Mesodermal cell (in vitro differentiated cells): ENCODE measurements around the gene TEX11.
"Not testable (repeated sequence)": the region's sequence is repeated elsewhere in the genome, so short reads cannot be mapped to it uniquely, and the experiment has no call there.

Experiments used
- H3K27ac ChIP-seq: 2 replicates; pipeline ENCODE4 v1.7.0; 2013; ENCODE audit warnings: mild to moderate bottlenecking, low read depth, low read length, moderate library complexity; ENCODE audit not compliant: severe bottlenecking
- H3K36me3 ChIP-seq: 2 replicates; pipeline ENCODE4 v1.7.1; 2013; ENCODE audit warnings: mild to moderate bottlenecking, low read length, moderate library complexity; ENCODE audit not compliant: control insufficient read depth, insufficient read depth
- H3K4me1 ChIP-seq: one replicate; pipeline ENCODE4 v1.7.1; 2013; ENCODE audit warnings: mild to moderate bottlenecking, low read length; ENCODE audit not compliant: insufficient read depth, control insufficient read depth, poor library complexity, severe bottlenecking
- H3K4me3 ChIP-seq: 2 replicates; pipeline ENCODE4 v1.7.0; 2013; ENCODE audit warnings: low read length, control low read depth, mild to moderate bottlenecking; ENCODE audit not compliant: insufficient read depth, poor library complexity, severe bottlenecking; ENCODE audit errors: extremely low read depth
- H3K9me3 ChIP-seq: 2 replicates; pipeline ENCODE4 v1.7.1; 2013; ENCODE audit warnings: mild to moderate bottlenecking, low read length, moderate library complexity; ENCODE audit not compliant: control insufficient read depth
- WGBS, 2 experiments: methylation state at CpG; one replicate each; pipeline ENCODE4 v1.1.5; 2013; ENCODE audit warnings: missing lambda C conversion rate in 2 of 2; ENCODE audit not compliant: insufficient coverage in 2 of 2; 5-methylcytosine and 5-hydroxymethylcytosine counted together

The TEX11 gene

GRCh38 chrX:70535198-70535597 is 373.3 kb downstream of the TEX11 start:
- Histone ChIP-seq H3K27ac (no peak overlapping the region), H3K4me3 (no peak overlapping the region), H3K9me3 (no peaks in the 10 kb centered on the region), H3K36me3 (no peaks in the 10 kb centered on the region), H3K4me1 (no peaks in the 10 kb centered on the region)
- WGBS, 2 experiments, result no CpG with 5 or more reads among the region's 1 CpG

GRCh38 chrX:70527610-70528345 is 380.7 kb downstream of the TEX11 start:
- no peaks in the 10 kb centered on the region for H3K36me3 ChIP-seq
- no peak overlapping the region for H3K4me3 ChIP-seq
- H3K27ac ChIP-seq, result no peak overlapping the region
- H3K9me3 ChIP-seq, result no peaks in the 10 kb centered on the region
- H3K4me1 ChIP-seq, result no peaks in the 10 kb centered on the region
- 86% methylated on average over 1 of the region's 3 CpGs; no CpG with 5 or more reads in 1 of the 2 experiments for WGBS, 2 experiments

GRCh38 chrX:70527053-70527452 is 381.5 kb downstream of the TEX11 start:
- Histone ChIP-seq H3K4me1 (no peaks in the 10 kb centered on the region), H3K36me3 (no peaks in the 10 kb centered on the region), H3K27ac (no peak overlapping the region), H3K9me3 (no peaks in the 10 kb centered on the region), H3K4me3 (no peak overlapping the region)

GRCh38 chrX:70525733-70526132 is 382.8 kb downstream of the TEX11 start:
- no peaks in the 10 kb centered on the region for H3K36me3 ChIP-seq
- H3K4me1 ChIP-seq, result no peaks in the 10 kb centered on the region
- no peak overlapping the region for H3K4me3 ChIP-seq
- no peaks in the 10 kb centered on the region for H3K9me3 ChIP-seq
- no peak overlapping the region for H3K27ac ChIP-seq
- WGBS, 2 experiments, result 83 to 100% methylated on average over 1 to 8 of the region's 8 CpGs

- H3K4me1 ChIP-seq, H3K36me3 ChIP-seq, H3K27ac ChIP-seq, H3K4me3 ChIP-seq, H3K9me3 ChIP-seq: not testable (repeated sequence)
- WGBS, 2 experiments, result no CpG with 5 or more reads among the region's 1 CpG
These were observed 392.8 kb downstream of the TEX11 start for GRCh38 chrX:70515692-70516091.

GRCh38 chrX:70515270-70515669 is 393.2 kb downstream of the TEX11 start:
- WGBS, 2 experiments, result no CpG with 5 or more reads among the region's 4 CpGs
- not testable (repeated sequence) for H3K4me1 ChIP-seq, H3K9me3 ChIP-seq, H3K36me3 ChIP-seq, H3K27ac ChIP-seq, H3K4me3 ChIP-seq

GRCh38 chrX:70509078-70509477 is 399.4 kb downstream of the TEX11 start:
- no peak overlapping the region for H3K27ac ChIP-seq

GRCh38 chrX:70508296-70508911 is 400.1 kb downstream of the TEX11 start:
- no peaks in the 10 kb centered on the region for H3K9me3 ChIP-seq
- WGBS, 2 experiments, result 0% methylated on average over 1 to 2 of the region's 6 CpGs
- peaks cover 7% of the 10 kb centered on the region for H3K36me3 ChIP-seq
- no peaks in the 10 kb centered on the region for H3K4me1 ChIP-seq
- H3K4me3 ChIP-seq, result no peak overlapping the region
- H3K27ac ChIP-seq, result no peak overlapping the region

More at GRCh38 chrX:70509078-70509477, 399.4 kb downstream of the TEX11 start:
- WGBS, 2 experiments, result no CpG with 5 or more reads among the region's 4 CpGs
- H3K9me3 ChIP-seq, result no peaks in the 10 kb centered on the region
- no peaks in the 10 kb centered on the region for H3K4me1 ChIP-seq
- peaks cover 4% of the 10 kb centered on the region for H3K36me3 ChIP-seq
- H3K4me3 ChIP-seq, result no peak overlapping the region

GRCh38 chrX:70505451-70505841 is 403.1 kb downstream of the TEX11 start:
- H3K9me3 ChIP-seq, result no peaks in the 10 kb centered on the region
- no CpG with 5 or more reads among the region's 4 CpGs for WGBS, 2 experiments
- no peaks in the 10 kb centered on the region for H3K4me1 ChIP-seq
- peaks cover 27% of the 10 kb centered on the region for H3K36me3 ChIP-seq
- H3K4me3 ChIP-seq, result no peak overlapping the region
- H3K27ac ChIP-seq, result no peak overlapping the region

GRCh38 chrX:70504772-70505450 is 403.6 kb downstream of the TEX11 start:
- Histone ChIP-seq H3K4me3 (no peak overlapping the region), H3K9me3 (no peaks in the 10 kb centered on the region), H3K36me3 (peaks cover 32% of the 10 kb centered on the region), H3K4me1 (no peaks in the 10 kb centered on the region), H3K27ac (no peak overlapping the region)
- 80 to 100% methylated on average over 1 of the region's 6 CpGs for WGBS, 2 experiments

GRCh38 chrX:70500826-70501225 is 407.7 kb downstream of the TEX11 start:
- Histone ChIP-seq H3K27ac (no peak overlapping the region), H3K9me3 (no peaks in the 10 kb centered on the region), H3K36me3 (peaks cover 56% of the 10 kb centered on the region), H3K4me3 (no peak overlapping the region), H3K4me1 (no peaks in the 10 kb centered on the region)
- WGBS, 2 experiments, result 94% methylated on average over 2 of the region's 4 CpGs; no CpG with 5 or more reads in 1 of the 2 experiments
